DMS114 treated with DMSO at 0.1 percent for 48 hours (cell line): ENCODE measurements around the gene TMPRSS9.

Experiments used
- DNase-seq: peaks from one replicate; lab custom pipeline; 2025; ENCODE audit not compliant: unreplicated experiment; lab: John Stamatoyannopoulos, UW

TMPRSS9 gene

DNA sequence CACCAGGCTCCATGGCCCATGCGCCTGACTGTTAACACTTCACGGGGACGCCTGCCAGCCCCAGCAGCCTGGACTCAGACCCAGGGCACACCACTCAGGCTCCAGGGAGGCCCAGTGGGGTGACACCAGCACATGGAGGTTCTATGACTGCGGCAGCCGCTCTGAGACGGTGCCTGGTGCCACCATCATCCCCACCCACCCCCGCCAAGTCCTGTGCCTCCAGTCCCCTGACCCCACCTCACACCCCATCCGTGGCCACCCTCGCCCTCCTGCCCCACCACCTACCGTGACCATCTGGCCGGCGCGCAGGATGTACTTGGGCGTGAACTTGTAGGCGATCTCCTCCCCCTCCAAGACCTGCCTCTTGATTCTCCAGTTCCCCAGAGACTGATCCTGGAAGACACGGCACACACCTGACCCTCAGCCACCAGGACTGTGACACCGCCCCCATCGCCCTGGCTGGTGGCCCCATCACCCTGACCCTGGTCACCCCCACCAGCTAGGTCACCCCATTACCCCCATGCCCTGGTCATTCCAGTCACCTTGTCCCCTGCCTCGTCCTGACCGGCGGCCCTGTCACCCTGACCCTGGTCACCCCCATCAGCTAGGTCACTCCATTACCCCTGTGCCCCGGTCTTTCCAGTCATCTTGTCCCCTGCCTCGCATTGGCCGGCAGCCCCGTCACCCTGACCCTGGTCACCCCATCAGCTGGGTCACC is 72.2 kb downstream of the TMPRSS9 start:
- DNase-seq, result no peak

DNA sequence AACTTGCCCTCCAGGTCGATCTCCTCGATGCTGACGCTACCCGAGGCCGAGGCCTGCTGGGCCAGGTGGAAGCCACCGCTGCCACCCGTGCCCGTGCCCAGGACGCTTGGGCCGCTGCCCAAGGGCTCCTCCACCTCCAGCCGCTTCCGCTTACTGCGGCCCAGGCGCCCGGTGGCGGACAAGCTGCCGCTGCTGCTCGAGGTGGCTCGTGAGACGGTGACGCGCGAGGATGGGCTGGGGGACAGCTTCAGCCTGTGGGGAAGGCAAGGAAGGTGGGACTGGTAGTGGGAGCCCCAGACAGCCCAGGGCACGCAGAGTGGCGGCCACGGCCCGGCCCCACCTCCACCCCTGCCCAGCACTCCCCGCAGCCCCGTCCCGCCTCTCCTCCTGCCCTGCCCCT is 73.8 kb downstream of the TMPRSS9 start:
- DNase-seq, result no peak

DNA sequence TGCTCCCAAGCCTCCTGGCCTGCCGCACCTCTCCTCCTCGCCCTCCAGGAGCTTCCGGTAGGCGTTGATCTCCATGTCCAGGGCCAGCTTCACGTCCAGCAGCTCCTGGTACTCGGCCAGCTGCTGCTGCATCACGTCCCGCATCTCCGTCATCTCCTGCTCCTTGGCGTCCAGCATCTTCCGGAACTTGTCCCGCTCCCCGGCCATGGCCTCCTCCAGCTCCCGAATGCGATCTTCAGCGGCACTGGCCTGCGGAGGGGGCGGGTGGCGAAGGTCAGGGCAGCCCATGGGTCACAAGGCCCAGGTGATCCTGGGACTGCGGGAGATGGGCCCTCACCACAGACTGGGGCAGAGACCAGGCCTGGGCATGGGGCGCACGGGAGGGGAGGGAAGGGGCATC is 74.2 kb downstream of the TMPRSS9 start:
- no peak for DNase-seq

DNA sequence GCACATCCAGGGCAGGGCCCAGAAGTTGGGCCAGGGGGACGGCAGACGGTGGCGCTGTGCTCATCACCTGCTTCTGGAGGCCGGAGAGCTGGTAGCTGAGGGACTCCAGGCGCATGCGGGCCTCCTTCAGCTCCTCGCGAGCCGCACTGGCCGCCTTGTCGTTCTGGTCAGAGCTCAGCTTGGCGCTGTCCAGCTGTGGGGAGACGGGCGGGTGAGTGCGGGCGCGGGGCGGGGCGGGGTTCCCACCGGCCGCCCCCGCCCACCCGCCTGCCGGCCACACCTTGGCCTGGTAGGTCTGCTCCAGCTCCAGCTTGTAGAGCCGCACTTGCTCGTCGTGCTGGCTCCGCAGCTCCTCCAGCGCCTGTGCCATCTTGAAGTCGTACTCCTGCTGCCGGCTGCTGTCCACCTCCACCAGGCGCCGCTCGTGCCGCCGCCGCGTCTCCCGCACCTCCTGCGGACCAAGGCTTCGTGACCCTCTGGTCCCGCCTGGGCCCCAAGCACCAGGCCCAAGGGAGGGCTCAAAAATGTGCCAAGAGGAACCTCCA is 74.7 kb downstream of the TMPRSS9 start:
- DNase-seq, result no peak

DNA sequence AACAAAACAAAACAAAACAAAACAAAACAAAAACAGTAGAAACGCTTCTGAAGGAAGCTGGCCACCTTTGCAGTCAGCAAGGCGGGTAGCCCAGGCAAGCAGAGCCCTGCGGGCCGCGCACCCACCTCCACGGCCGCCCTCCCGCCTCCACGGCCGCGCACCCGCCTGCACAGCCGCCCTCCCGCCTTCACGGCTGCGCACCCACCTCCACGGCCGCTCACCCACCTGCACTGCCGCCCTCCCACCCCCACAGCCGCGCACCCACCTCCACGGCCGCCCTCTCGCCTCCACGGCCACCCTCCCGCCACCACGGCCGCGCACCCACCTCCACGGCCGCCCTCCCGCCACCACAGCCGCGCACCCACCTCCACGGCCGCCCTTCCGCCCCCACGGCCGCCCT is 76.3 kb downstream of the TMPRSS9 start:
- no peak for DNase-seq

DNA sequence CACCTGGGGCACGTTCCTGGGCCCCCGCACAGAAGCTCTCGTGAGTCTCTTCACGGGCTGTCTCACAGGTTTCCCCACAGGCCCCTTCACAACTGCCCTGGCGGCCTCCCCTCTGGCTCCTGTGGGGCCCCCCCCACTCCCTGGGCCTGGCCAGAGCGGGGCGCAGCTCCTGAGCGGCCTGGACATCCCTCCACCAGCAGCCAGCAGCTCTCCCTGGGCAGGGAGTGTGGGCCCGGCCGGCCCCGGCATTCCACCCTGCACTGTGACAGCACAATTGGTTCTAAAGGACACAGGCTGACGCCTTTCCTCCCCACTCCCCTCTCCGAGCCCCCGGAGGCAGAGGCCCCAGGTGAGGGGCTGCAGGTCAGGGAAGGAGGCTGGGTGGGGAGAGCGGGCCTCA is 76.9 kb downstream of the TMPRSS9 start:
- no peak for DNase-seq

DNA sequence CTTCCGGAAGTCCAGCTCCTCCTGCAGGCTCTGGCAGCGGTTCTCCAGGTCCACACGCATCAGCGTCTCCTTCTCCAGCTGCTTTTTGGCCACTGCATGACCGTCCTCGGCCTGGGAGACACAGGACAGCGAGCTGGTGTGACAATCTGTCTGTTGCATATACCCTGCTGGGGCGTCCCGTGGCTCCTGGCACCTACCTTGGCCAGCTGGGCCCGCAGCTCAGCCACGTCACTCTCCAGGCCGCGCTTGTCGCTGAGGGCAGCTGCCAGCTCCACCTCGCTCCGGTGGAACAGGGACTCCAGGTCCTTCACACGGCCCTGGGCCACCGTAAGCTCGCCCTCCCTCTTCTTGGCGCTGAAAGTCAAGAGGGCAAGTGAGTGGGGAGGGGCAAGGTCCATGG is 78.1 kb downstream of the TMPRSS9 start:
- no peak for DNase-seq

DNA sequence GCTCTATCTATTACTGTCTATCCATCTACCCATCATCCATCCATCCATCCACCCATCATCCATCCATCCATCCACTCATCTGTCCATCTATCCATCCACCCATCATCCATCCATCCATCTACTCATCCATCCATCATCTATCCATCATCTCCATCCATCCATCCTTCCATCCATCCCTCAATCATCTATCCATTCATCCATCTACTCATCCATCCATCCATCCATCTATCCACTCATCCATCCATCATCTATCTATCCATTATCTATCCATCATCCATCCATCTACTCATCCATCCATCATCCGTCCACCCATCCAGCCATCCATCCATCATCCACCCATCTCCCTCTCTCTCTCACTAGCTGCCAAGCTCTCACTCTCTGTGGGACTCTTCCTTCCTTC is 80.5 kb downstream of the TMPRSS9 start:
- no peak for DNase-seq

DNA sequence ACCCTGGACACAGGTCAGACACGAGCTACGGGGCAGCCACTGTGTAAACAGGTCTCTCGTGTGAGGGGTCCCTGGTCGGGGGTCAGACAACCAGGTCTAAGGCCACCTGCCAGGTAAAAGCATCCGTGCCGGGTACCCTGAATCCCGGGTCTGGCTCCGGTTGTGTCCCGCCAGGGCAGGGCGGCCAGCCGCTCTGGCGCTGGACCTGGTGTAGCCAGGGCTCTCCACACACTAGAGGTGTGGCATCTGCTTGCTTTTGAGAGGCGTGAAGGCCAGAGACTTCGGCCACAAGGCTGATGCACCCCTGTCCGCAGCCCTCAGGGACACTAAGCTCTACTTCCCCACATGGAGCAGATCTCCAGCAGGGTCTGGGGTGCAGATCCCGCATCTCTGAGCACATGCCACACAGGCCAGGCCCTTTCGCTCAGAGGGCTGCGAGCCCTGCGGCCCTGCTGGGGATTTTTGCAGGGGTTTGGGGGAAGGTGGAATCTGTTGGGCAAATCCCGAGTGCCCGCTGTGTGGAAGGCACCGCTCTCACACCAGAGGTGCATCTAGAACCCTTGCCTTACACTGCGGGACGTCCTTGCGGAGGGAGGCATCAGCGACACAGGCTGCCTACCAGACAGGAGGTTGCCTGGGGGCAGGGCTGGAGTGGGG is 81.2 kb downstream of the TMPRSS9 start:
- no peak for DNase-seq

DNA sequence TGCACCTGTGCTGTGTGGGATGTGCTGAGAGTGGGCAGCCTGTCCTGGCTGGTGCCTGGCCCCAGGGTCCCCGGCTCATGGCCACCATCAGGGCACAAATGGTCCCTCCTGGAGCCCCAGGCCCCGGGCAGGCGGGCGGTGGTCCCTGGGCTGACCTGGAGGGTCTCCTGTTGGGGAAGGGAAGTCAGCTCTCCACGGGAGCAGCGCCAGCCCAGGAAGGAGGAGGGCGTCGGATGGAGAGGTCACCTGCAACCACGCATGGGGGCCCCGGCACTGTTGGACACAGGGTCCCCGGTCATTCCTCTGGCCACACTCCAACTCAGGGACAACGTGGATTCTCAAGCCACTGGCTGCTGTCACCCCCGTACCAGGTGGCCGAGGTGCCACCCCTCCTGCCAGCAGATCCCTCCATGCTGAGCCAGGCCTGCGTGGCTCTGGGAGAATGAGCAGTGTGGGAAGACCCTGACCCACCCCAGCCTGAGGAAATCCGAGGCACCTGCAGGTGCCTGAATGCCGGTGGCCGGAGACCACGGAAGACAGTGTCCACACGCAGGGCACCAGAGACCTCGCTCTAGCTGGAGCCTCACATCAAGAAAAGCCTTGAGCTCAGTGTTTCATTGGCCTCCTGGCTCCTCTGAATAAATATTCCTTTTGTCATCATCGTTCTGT is 83.2 kb downstream of the TMPRSS9 start:
- DNase-seq, result no peak

DNA sequence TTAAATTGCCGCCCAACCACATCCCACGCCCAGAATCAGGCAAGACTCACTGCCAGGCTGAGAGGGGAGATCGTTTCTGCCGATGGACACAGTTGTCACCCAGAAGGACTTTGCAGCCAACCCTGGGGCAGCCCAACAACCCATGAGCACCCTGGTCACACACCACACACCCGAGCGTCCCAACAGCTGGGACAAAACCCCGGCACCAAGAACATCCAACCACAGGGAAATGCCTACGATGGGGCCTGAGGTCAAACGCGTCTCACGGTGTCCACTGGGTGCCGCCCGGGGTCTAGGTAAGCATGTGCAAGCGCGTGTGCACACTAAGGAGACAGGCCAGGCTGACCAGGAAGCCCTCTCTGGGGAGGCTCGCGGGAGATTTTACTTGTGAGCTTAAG is 83.7 kb downstream of the TMPRSS9 start:
- DNase-seq, result no peak

DNA sequence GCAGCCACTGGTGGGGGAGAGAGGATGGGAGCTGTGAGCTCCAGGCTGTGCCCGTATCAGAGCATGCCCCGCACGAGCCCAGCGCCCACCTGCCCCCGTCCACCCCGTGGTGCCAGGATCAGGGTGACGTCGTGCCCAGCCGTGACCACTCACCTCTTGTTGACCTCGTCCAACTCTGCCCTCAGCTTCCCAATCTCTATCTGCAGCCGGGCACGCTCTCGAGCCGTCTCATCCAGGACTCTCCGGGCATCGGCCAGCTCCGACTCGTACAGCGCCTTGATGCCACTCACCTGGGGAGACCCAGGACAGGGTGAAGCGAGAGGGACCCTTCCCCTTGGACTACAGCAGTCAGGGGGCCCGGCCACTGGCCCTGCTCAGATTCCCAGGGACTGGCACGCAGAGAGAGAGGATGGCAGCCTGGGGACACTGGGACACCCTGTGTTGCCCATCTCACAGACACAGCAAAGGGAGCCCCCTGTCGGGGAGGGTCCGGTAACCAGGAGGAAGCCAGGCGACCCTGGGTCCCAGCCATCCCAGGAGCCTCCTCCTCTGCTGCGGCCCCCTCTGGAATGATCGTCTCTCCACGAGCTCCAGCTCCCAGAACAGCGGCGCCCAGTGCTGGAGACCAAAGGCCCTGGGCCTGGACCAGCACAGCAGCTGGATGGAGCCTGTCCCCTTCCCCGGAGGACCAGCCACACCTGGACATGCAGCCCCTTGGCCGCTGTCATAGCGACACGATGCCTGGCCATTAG is 84.4 kb downstream of the TMPRSS9 start:
- no peak for DNase-seq

DNA sequence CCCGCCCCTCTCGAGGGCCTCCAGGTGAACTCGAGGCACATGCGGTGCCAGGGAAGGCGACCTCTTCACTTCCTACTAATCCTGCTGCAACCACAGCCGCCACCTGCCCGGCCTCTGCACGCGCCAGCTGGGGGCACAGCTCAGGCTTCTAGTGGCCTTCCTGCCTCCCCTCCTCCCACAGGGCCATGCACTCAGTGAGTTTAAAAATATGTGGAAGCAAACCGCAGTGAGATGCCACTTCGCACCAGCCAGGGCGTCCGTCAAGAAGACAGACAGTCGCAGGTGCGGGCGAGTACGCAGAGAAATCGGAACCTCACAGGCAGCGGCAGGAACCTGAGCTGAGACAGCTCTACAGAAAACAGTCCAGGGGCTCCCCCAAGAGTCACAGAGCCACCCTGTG is 86.3 kb downstream of the TMPRSS9 start:
- no peak for DNase-seq

DNA sequence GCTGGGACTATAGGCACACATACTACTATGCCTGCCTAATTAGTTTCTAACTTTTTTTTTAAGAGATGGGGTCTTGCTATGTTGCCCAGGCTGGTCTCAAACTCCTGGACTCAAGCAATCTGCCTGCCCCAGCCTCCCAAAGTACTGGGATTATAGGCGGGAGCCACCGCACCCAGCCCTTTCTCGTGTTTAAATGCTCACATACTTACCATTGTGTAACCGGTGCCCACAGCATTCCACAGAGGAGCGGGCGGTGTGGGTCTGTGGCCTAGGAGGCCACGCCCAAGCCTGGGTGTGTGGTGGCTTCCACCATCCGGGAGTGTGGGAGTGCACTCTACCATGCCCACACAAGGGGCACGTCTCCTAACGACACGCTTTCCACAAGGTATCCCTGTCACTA is 89.0 kb downstream of the TMPRSS9 start:
- DNase-seq, result no peak

DNA sequence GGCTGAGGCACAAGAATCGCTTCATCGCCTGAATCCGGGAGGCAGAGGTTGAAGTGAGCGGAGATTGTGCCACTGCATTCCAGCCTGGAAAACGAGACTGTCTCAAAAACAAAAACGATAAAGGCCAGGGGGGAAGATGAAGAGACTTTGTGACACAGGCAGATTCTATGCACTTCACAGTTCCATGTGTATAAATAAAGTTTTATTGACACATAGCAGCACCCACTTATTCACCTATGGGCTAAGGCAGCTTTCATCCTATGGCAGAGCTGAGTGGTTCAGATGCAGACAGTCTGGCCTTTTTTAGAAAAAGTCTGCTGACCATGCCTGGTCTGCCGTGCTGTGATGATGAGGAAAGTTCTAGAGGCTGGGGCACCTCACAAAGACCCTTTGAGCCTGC is 91.1 kb downstream of the TMPRSS9 start:
- DNase-seq, result no peak

DNA sequence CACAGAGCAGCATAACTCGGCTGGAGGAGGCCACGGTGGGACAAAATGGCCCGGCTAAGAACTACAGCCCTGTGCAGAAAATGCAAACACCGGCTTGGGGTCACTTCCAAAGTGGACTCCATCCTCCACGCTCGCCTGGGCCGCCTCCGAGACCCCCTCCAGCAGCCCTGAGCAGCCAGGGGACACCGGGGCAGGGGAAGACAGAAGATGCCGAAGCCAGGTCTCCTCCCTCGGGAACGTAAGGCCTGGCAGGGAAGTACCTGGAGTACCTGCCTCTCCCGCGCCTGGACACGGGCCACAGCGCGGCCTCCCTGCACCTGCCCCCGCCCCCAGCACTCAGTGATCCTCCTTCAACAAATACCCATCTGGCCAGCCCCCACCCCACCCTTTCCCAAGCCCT is 91.7 kb downstream of the TMPRSS9 start:
- DNase-seq, result no peak

DNA sequence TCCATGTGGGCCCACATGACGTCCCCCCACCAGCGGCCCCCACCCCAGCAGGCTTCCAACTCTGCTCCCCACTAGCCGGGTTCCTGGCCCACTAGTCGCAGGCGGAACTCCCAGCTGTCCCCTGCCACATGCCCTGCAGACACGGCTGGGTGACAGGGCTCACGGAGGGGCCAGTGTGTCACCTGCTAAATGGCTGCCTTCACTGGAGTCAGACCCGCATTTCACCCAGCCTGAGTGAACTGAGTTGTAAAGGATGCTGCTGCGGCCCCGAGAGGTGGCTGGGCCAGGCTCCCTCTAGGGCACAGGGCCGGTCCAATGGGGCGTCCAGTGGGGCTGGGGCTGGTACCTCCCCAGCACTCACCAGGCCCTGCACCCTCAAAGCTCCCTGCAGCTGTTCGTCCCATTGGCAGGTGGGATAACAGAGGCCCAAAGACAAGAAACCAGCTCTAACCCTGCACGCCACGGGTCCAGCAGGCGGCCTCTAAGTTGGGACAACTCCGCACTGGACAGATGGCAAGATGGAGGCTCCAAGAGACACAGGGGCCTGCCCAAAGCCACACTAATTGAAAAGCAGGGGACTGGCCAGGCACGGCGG is 93.5 kb downstream of the TMPRSS9 start:
- no peak for DNase-seq

DNA sequence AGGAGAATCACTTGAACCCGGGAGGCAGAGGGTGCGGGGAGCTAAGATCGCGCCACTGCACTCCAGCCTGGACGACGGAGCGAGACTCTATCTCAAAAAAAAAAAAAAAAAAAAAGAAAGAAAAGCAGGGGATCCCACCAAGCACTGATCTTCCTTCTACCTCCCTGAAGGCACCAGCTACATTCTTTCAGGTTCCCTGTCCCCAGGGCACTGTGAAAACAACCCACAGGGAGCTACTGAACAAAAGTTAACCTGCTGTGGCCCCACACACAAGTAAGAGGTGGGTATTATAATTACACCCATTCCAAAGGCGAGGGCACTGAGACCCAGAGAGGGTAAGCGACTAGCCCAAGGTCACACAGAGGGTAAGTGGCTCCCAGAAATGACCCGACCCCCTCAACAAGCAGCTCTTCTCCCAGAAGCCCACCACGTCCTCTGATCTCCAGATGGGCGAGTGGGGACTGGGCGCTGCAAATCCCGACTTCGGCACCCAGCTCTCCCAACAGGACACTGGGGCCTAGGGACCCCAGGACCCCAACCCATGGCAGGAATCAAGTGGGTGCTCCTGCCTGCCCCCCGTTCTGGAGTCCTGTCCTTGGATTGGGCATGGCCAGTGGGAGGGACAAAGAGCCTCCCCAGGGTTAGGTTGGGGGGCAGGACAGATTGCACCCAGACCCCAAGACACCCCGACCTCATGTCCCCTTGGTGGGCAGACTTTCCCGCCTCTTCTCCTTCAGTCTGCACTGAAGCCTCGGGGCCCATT is 94.3 kb downstream of the TMPRSS9 start:
- DNase-seq, result no peak

DNA sequence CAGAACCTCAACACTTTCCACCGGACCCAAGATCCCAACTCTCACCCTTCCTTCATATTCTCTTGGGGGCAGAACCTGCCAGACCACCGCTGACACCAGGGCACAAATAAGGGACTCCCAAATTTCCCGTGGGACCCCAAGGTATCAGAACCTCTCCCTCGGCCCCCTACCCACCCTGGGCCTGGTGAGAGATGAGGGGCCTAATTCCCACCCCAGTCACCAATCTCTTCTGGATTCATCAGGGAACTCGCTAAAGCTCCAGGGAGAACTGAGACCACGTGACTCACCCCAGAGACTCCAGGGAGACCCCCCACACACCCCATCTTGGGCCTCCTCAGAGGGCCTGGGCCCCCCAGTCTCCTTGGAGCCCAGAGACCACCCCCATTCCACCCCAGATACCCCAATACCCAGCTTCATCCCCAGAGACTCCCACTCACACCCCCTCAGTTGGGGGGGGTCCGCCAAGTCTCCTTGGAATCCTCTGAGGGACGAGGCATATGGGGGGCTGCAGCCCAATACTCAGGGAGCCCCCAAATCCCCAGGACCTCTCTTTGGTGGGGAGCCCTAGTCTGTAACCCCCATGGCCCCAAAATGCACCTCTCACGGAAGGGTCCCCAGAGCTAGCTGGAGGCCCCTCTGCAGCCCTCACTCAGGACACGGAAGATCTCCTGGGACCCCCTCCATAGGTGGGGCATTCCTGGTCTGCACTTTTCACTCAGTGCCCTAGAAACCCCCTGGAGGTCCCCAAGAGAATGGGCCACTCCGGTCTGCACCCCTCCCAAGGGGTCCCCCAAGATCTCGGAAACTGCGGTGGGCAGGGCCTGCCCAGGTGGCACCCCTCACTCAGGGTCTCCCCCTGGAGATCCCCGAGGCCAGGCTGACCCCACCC is 95.1 kb downstream of the TMPRSS9 start:
- DNase-seq, result no peak
